H4 (cell line): Measurements from ENCODE around the gene COLEC11. TPM values are rescaled to one million over a fixed set of nuclear protein-coding genes. Genes with fewer than 3 reads are reported as not detected.
"Not testable (repeated sequence)": the region's sequence is repeated elsewhere in the genome, so short reads cannot be mapped to it uniquely, and the experiment has no call there.

Experiments used
- DNase-seq: peaks from one replicate; pipeline ENCODE4 v3.0.0-alpha.2; 2015; ENCODE audit warnings: low spot score
- total RNA-seq: library from RNA; depleted of rRNA; stranded (reverse); fragments of >200 nt; shearing (Covaris generic); gene quantifications from 2 replicates; pipeline ENCODE4 v1.2.3, GENCODE V29; 2014

Gene COLEC11
- total RNA-seq, 1 experiment from 2014 or later: not detected

- no peak for DNase-seq
Measured at GRCh38 chr2:3625186-3625585, 30.3 kb downstream of the COLEC11 start.

GRCh38 chr2:3626118-3626811, 31.4 kb downstream of the COLEC11 start:
- no peak for DNase-seq

GRCh38 chr2:3626812-3627499, 32.0 kb downstream of the COLEC11 start:
- no peak for DNase-seq

GRCh38 chr2:3627500-3628100, 32.7 kb downstream of the COLEC11 start:
- no peak for DNase-seq

- DNase-seq: no peak
Measured at GRCh38 chr2:3628241-3628679, 33.3 kb downstream of the COLEC11 start.

- no peak for DNase-seq
Measured at GRCh38 chr2:3628800-3629199, 33.9 kb downstream of the COLEC11 start.

GRCh38 chr2:3630631-3631030, 35.7 kb downstream of the COLEC11 start:
- no peak for DNase-seq

GRCh38 chr2:3631161-3631850, 36.4 kb downstream of the COLEC11 start:
- no peak for DNase-seq

GRCh38 chr2:3631851-3632659, 37.1 kb downstream of the COLEC11 start:
- no peak for DNase-seq

GRCh38 chr2:3633089-3633981, 38.4 kb downstream of the COLEC11 start:
- DNase-seq: no peak

GRCh38 chr2:3633982-3634595, 39.2 kb downstream of the COLEC11 start:
- no peak for DNase-seq

- no peak for DNase-seq
Measured at GRCh38 chr2:3634596-3635121, 39.7 kb downstream of the COLEC11 start.

GRCh38 chr2:3635171-3635974, 40.5 kb downstream of the COLEC11 start:
- no peak for DNase-seq

- not testable (repeated sequence) for DNase-seq
Measured at GRCh38 chr2:3635975-3636327, 41.0 kb downstream of the COLEC11 start.

GRCh38 chr2:3636586-3637310, 41.8 kb downstream of the COLEC11 start:
- no peak for DNase-seq

GRCh38 chr2:3637311-3637675, 42.4 kb downstream of the COLEC11 start:
- DNase-seq: no peak

GRCh38 chr2:3637692-3638455, 43.0 kb downstream of the COLEC11 start:
- DNase-seq: no peak

GRCh38 chr2:3638456-3638810, 43.5 kb downstream of the COLEC11 start:
- DNase-seq: no peak
